Endothelial cell of umbilical vein (primary cell): Measurements from ENCODE around the gene DAB2IP. TPM values are rescaled to one million over a fixed set of nuclear protein-coding genes. Genes with fewer than 3 reads are reported as not detected.

Experiments
- BruUV-seq: library from RNA; stranded (reverse); fragments of 400-500 nt; replicated peaks from 2 replicates; lab custom pipeline; 2021; lab: Mats Ljungman, UMichigan
- CTCF ChIA-PET: fragments of 300-600, 350-600 bp; sonication (Branson Sonifier 250); formaldehyde crosslinking; loops from one replicate; lab custom pipeline; 2021; ENCODE audit warnings: antibody characterized with exemption, inconsistent platforms; lab: Charles Lee
- POLR2A ChIA-PET: fragments of 300-600, 350-600 bp; sonication (Branson Sonifier 250); formaldehyde crosslinking; loops from one replicate; lab custom pipeline; 2021; ENCODE audit warnings: antibody characterized with exemption, inconsistent platforms; lab: Charles Lee
- DNase-seq: peaks from one replicate; pipeline ENCODE4 v3.0.0-alpha.2; 2011; ENCODE audit warnings: low read depth, low spot score
- FAIRE-seq: peaks from 2 replicates; lab custom pipeline; 2011; peaks lifted over from hg19 to GRCh38; lab: Jason Lieb, UNC
- H2AFZ ChIP-seq: 2 replicates; pipeline ENCODE4 v1.6.0; 2012; ENCODE audit warnings: low read depth, low read length, control low read depth, inconsistent platforms
- H3K27ac ChIP-seq: 2 replicates; pipeline ENCODE4 v1.5.1; 2011; ENCODE audit warnings: low read depth, mild to moderate bottlenecking, control low read depth, low read length, moderate library complexity; ENCODE audit not compliant: insufficient read depth
- H3K27me3 ChIP-seq, 2 experiments: 2 replicates each; pipeline versions ENCODE4 v1.6.0 to v1.6.1; 2011; ENCODE audit warnings: low read length in 2 of 2, mixed read lengths in 1 of 2; ENCODE audit not compliant: control insufficient read depth in 2 of 2, insufficient read depth in 2 of 2
- H3K36me3 ChIP-seq, 2 experiments: 2 replicates in 1 of 2; 3 replicates in 1 of 2; pipeline ENCODE4 v1.5.1; 2011; ENCODE audit warnings: low read length in 2 of 2, mild to moderate bottlenecking in 1 of 2, moderate library complexity in 1 of 2; ENCODE audit not compliant: control insufficient read depth in 2 of 2, insufficient read depth in 2 of 2; ENCODE audit errors: extremely low read depth in 1 of 2
- H3K4me1 ChIP-seq: 3 replicates; pipeline ENCODE4 v1.5.1; 2011; ENCODE audit warnings: mild to moderate bottlenecking, low read length; ENCODE audit not compliant: control insufficient read depth, insufficient read depth; ENCODE audit errors: extremely low read depth
- H3K4me2 ChIP-seq: 2 replicates; pipeline ENCODE4 v1.6.1; 2011; ENCODE audit warnings: low read length, control low read depth, mixed read lengths; ENCODE audit not compliant: insufficient read depth
- H3K4me3 ChIP-seq, 3 experiments: fragments of 200-600 bp in 1 of 3; sonication (generic), shearing (Covaris generic) in 1 of 3; replicated peaks in 1 of 3; 2 replicates each; pipeline ENCODE4 v1.5.1; 2011 to 2016; ENCODE audit warnings: control low read depth in 3 of 3, low read length in 3 of 3, mild to moderate bottlenecking in 2 of 3, inconsistent platforms in 1 of 3, low read depth in 1 of 3, moderate library complexity in 1 of 3; ENCODE audit not compliant: insufficient read depth in 1 of 3
- H3K79me2 ChIP-seq: 2 replicates; pipeline ENCODE4 v1.6.0; 2012; ENCODE audit warnings: low read length, inconsistent platforms; ENCODE audit not compliant: control insufficient read depth, insufficient read depth
- H3K9ac ChIP-seq: replicated peaks from 2 replicates; pipeline ENCODE3; 2011; ENCODE audit warnings: low read length, control low read depth; ENCODE audit not compliant: insufficient read depth; ENCODE audit errors: extremely low read depth
- H3K9me1 ChIP-seq: replicated peaks from 3 replicates; pipeline ENCODE4 v1.6.0; 2011; ENCODE audit warnings: mild to moderate bottlenecking, low read length; ENCODE audit not compliant: control insufficient read depth, insufficient read depth; ENCODE audit errors: extremely low read depth
- H3K9me3 ChIP-seq: replicated peaks from 2 replicates; pipeline ENCODE4 v1.5.1; 2012; ENCODE audit warnings: low read length, inconsistent platforms; ENCODE audit not compliant: control insufficient read depth, insufficient read depth
- H4K20me1 ChIP-seq: replicated peaks from 2 replicates; pipeline ENCODE3; 2011; ENCODE audit warnings: mild to moderate bottlenecking, low read length; ENCODE audit not compliant: control insufficient read depth, insufficient read depth; ENCODE audit errors: extremely low read depth
- EZH2 ChIP-seq: IDR thresholded peaks from 2 replicates; pipeline ENCODE4 v1.6.1; 2012; ENCODE audit warnings: borderline replicate concordance, low read depth, mild to moderate bottlenecking, moderate library complexity, low read length, inconsistent platforms; ENCODE audit not compliant: severe bottlenecking
- FOS ChIP-seq: IDR thresholded peaks from 2 replicates; pipeline ENCODE4 v1.6.1; 2011; ENCODE audit warnings: mild to moderate bottlenecking, low read length, moderate library complexity, borderline replicate concordance; ENCODE audit not compliant: insufficient read depth
- GATA2 ChIP-seq: IDR thresholded peaks from 2 replicates; pipeline ENCODE4 v1.7.0; 2011; ENCODE audit warnings: low read depth, mild to moderate bottlenecking, moderate library complexity, mixed read lengths, low read length; ENCODE audit not compliant: insufficient read length, insufficient read depth
- JUN ChIP-seq: IDR thresholded peaks from 2 replicates; pipeline ENCODE4 v1.6.1; 2011; ENCODE audit warnings: borderline replicate concordance, low read depth; ENCODE audit not compliant: insufficient read length, insufficient read depth
- MYC ChIP-seq: IDR thresholded peaks from one replicate; pipeline ENCODE4 v1.6.1; 2011; ENCODE audit warnings: mild to moderate bottlenecking, low read depth, low read length
- POLR2A ChIP-seq: IDR thresholded peaks from 2 replicates; pipeline ENCODE4 v1.6.1; 2012; ENCODE audit warnings: low read depth, mild to moderate bottlenecking, control low read depth, low read length
- POLR2AphosphoS5 ChIP-seq: IDR thresholded peaks from 2 replicates; pipeline ENCODE4 v1.6.1; 2012; ENCODE audit warnings: low read depth, mild to moderate bottlenecking, control low read depth, low read length, moderate library complexity; ENCODE audit not compliant: insufficient read depth
- dilution Hi-C: fragments of 300-500 bp; cut with MboI; formaldehyde crosslinking; loops from one replicate; pipeline ENCODE4 v1.15.0; 2019; ENCODE audit warnings: low sequenced_read_pairs; ENCODE audit not compliant: extremely low pct_ligation_motif_present
- intact Hi-C: fragments of 100-400 bp; cut with micrococcal nuclease; formaldehyde crosslinking; loops from one replicate; pipeline ENCODE4 v1.10.0; 2022
- polyA plus RNA-seq, 4 experiments: library from polyadenylated mRNA; depleted of rRNA in 3 of 4; stranded (reverse) in 3 of 4; unstranded in 1 of 4; fragments of >200 nt; gene quantifications; 2 replicates each; pipeline versions ENCODE4 v1.2.1 to v1.2.3, GENCODE V29; 2011 to 2012; ENCODE audit warnings: missing spikeins in 1 of 4
- total RNA-seq: library from RNA; stranded (reverse); gene quantifications from 2 replicates; pipeline ENCODE4 v1.2.3, GENCODE V29; 2021
- TF ChIP-seq, protein P1 (sequence below): IDR thresholded peaks from 2 replicates; pipeline ENCODE4 v1.6.1; 2011; ENCODE audit not compliant: insufficient read depth, insufficient read length

The DAB2IP gene
- total and polyA plus RNA-seq, 2 donors (not counting 3 experiments of a cell fraction or from before 2014, with no cell fraction given), result 29.2 to 53.6 TPM

DNA sequence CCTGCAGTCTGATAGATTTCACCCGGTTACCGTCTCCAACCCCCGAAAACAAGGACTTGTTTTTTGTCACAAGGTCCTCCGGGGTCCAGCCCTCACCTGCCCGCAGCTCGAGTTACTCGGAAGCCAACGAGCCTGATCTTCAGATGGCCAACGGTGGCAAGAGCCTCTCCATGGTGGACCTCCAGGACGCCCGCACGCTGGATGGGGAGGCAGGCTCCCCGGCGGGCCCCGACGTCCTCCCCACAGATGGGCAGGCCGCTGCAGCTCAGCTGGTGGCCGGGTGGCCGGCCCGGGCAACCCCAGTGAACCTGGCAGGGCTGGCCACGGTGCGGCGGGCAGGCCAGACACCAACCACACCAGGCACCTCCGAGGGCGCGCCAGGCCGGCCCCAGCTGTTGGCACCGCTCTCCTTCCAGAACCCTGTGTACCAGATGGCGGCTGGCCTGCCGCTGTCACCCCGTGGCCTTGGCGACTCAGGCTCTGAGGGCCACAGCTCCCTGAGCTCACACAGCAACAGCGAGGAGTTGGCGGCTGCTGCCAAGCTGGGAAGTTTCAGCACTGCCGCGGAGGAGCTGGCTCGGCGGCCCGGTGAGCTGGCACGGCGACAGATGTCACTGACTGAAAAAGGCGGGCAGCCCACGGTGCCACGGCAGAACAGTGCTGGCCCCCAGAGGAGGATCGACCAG lies 121.3 kb downstream of the DAB2IP start:
- no peak overlapping the region for H3K4me2 ChIP-seq
- intact Hi-C loops (no loop called here), dilution Hi-C loops (no loop called here)
- CTCF ChIA-PET, result no interaction called here
- no peaks in the 10 kb centered on the region for H3K9me1 ChIP-seq
- no peak overlapping the region for H3K4me3 ChIP-seq
- TSS peak; percentile 77 for BruUV-seq
- TF ChIP-seq JUN, result no peak
- no peak for TF ChIP-seq GATA2
- TF ChIP-seq EZH2, result no peak
- TF ChIP-seq MYC, result no peak
- H3K36me3 ChIP-seq, result peaks cover 0 to 68% of the 10 kb centered on the region in 2 experiments
- no peak overlapping the region for H3K27ac ChIP-seq
- no peaks in the 10 kb centered on the region for H3K9me3 ChIP-seq
- no peaks in the 10 kb centered on the region for H3K27me3 ChIP-seq
- no peak overlapping the region for H2AFZ ChIP-seq
- POLR2A ChIA-PET, result no interaction called here
- H3K79me2 ChIP-seq, result no peaks in the 10 kb centered on the region
- DNase-seq, result no peak
- FAIRE-seq, result no peak
- H4K20me1 ChIP-seq, result no peaks in the 10 kb centered on the region
- H3K9ac ChIP-seq, result no peak overlapping the region
- H3K4me1 ChIP-seq, result peaks cover 13% of the 10 kb centered on the region

DNA sequence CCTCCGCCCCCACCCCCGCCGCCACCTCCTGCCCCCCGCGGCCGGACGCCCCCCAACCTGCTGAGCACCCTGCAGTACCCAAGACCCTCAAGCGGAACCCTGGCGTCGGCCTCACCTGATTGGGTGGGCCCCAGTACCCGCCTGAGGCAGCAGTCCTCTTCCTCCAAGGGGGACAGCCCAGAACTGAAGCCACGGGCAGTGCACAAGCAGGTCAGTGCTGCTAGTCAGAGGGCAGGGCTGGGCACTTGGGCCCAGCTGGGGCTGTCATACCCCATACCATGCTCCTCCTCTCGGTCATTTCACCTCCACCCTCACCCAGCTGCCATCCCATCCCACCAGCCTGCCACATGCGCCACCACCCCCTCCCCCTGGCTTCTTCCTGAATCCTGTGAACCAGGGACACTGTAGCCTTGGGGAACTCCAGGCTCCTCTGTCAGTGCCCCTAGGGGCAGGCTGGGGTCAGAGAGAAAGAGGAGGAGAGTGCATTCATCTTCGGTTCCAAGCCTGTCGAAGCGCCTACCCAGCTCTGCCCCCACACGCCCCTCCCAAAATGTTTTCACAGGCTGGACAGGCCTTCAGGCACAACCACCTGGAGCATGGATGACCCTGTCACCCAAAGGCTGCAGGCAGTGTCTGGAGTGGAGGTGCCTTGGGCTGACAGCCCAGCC lies 122.0 kb downstream of the DAB2IP start:
- no peak overlapping the region for H3K4me3 ChIP-seq
- H3K79me2 ChIP-seq, result no peaks in the 10 kb centered on the region
- H3K27ac ChIP-seq, result no peak overlapping the region
- dilution Hi-C loops (no loop called here), intact Hi-C loops (no loop called here)
- FAIRE-seq (no peak), DNase-seq (no peak)
- peaks cover 13% of the 10 kb centered on the region for H3K4me1 ChIP-seq
- TF ChIP-seq, protein P1, sequence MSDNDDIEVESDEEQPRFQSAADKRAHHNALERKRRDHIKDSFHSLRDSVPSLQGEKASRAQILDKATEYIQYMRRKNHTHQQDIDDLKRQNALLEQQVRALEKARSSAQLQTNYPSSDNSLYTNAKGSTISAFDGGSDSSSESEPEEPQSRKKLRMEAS, result no peak
- no peak for TF ChIP-seq JUN
- no peak for TF ChIP-seq FOS
- no peak for TF ChIP-seq POLR2AphosphoS5
- no peak for TF ChIP-seq POLR2A
- ChIA-PET POLR2A (no interaction called here), CTCF (no interaction called here)
- no peak overlapping the region for H3K4me2 ChIP-seq
- no peaks in the 10 kb centered on the region for H3K27me3 ChIP-seq
- no peak overlapping the region for H2AFZ ChIP-seq
- no TSS peak for BruUV-seq
- H3K9me1 ChIP-seq, result no peaks in the 10 kb centered on the region
- H3K36me3 ChIP-seq, result peaks cover 0 to 62% of the 10 kb centered on the region in 2 experiments
- no peaks in the 10 kb centered on the region for H3K9me3 ChIP-seq
- H3K9ac ChIP-seq, result no peak overlapping the region
- no peaks in the 10 kb centered on the region for H4K20me1 ChIP-seq
